Heart left ventricle (tissue), 13 donors: Measurements from ENCODE around the gene MUC2.

Experiments used
- CTCF ChIP-seq, 12 donors: fragments of 200-600 bp; sonication (generic) in 4 of 12; IDR thresholded peaks; one replicate each; pipeline versions ENCODE4 v1.5.0 to v1.8.0; 2018 to 2022; ENCODE audit warnings: antibody characterized with exemption in 12 of 12, mild to moderate bottlenecking in 5 of 12
- POLR2A ChIP-seq, 2 donors: fragments of 450-650 bp; IDR thresholded peaks; one replicate each; pipeline ENCODE4 v1.6.1; 2017; ENCODE audit warnings: antibody characterized with exemption in 2 of 2, mild to moderate bottlenecking in 2 of 2, moderate library complexity in 2 of 2
- donor health status: ischemic (EF 13 %, LVEDD 7.1; RV severe dilation, severe dysfunction).
- donor health status: DM: no; HTN: yes; CAD: no.
- donor health status: DM: no; HTN: no; CAD: no.
- donor health status: ischemic (EF 25% LVEDD 6.9; RV normal size, moderate dysfunction).
- donor health status: ischemic (EF 25% LVEDD 5.7; RV mildly dilated, moderate dysfunction).
- donor health status: ischemic (EF 35%, LVEDD 5.7; RV mildly dilated, moderate dysfunction).
- donor health status: nonischemic (EF 11% LVEDD 7.7; RV severe dilation, severe dysfunction).
- donor health status: DM: yes; HTN: yes; CAD: no.
- donor health status: PGD.
- donor health status: ischemic (EF 29% LVEDD 5.4; RV normal size, mild dysfunction).
- donor health status: nonischemic (EF 23%, LVEDD 6.1; RV moderate dilation, normal function).

GRCh38 chr11:1029654-1030053 lies 45.0 kb upstream of the MUC2 start:
- no peak for TF ChIP-seq CTCF (IDR thresholded peaks at IDR 0.05)
- no peak for TF ChIP-seq POLR2A (IDR thresholded peaks at IDR 0.05)
